ENCODE measurements around the gene SEC14L1.

SEC14L1 gene

DNA sequence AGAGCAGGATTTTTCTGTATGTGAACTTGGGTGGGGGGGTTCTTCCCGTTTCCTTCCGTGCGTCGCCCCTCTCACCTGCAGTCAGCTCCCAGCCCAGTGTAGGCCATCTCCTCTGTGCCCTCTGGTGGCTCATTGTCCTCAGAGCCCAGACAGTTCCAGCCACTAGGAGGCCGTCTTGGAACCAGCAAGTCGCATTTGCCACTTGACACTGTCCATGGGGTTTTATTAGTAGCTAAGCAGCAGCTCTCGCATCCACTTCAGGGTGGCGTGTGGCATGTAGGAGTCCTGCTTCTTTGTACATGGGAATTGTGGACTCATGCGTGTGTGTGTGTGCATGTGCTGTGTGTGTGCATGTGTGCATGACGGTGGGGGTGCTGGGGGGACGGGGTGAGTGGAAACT, 74.0 kb downstream of the SEC14L1 start:
- DNase-seq (ENCODE audit: low spot score) = no peak

GRCh38 chr17:77215281-77215680, 74.5 kb downstream of the SEC14L1 start:
- DNase-seq (ENCODE audit: low spot score) = no peak

- DNase-seq (ENCODE audit: low spot score) = no peak
Measured at GRCh38 chr17:77216486-77216885, 75.7 kb downstream of the SEC14L1 start.

- DNase-seq (ENCODE audit: low spot score) = no peak
Measured at GRCh38 chr17:77217123-77217522, 76.4 kb downstream of the SEC14L1 start.

DNA sequence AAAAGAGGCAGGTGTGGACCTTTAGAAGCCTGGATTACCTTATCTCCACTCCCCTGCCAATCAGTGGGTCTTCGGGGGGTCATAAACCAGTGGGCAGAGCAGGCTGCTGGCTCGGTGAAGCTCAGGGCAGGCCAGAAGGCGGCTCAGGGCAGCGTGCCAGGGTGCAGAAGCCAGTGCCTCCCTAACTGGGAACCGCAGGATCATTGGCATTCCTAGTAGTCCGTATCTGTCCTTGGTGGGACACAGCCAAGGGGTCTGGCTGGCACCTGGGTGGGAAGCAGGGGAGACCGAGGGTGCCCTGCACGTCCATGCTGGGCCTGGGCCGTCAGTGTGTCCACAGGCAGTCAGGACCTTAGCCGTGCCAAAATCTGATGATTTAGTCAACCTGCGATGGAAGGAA, 76.8 kb downstream of the SEC14L1 start:
- DNase-seq (ENCODE audit: low spot score) = no peak

- DNase-seq (ENCODE audit: low spot score) = no peak
Measured at GRCh38 chr17:77218902-77219301, 78.1 kb downstream of the SEC14L1 start.

DNA sequence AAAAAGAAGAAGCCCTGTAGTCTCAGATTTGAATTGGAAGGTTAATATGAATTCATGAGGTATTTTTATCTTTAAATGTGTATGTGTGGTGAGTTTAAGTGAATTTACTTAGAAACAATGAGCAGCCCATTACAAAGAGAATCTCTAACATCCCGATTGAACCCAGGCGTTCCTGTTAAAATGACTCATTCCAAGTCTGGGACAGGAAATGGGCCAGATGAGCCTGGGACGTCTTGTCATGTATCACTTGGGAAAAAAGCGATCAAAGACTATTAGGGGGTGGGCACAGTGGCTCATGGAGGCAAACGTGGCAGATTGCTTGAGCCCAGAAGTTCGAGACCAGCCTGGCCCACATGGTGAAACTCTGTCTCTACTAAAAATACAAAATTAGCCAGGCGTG, 81.6 kb downstream of the SEC14L1 start:
- DNase-seq (ENCODE audit: low spot score) = no peak

DNA sequence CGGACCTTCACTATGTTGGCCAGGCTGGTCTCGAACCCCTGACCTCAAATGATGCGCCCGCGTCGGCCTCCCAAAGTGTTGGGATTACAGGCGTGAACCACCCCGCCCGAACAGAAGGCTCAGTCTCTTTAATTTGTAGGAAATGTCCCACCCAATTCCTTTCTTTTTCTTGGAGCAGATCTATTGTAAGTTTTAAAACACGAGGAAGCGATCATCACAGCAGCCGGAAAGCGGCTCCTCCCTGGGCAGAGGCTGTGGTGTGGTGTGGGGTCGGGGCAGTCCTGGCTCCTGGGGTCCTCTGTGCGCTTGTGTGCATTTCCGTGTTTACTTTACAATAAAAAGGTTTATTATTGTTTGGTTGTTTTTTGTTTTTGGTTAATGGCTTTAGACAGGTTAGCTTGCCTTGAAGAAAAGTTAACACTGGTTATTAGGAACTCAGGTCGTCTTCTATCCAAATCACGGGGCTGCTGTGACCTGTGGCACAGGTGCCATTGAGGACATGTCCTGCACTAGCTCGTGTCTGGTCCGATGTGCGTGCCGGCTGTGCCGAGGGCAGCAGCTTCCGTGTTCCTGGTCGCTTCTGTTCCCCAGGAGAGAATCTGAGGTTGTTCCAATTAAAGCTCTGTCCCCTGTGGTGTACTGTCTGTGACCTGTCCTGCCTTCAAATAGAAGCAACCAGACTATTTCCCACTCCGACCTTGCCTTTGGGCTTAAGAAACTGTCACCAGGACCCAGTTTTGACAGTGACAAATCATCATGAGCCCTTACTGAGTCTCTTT, 83.1 kb downstream of the SEC14L1 start:
- DNase-seq (ENCODE audit: low spot score) = no peak

DNA sequence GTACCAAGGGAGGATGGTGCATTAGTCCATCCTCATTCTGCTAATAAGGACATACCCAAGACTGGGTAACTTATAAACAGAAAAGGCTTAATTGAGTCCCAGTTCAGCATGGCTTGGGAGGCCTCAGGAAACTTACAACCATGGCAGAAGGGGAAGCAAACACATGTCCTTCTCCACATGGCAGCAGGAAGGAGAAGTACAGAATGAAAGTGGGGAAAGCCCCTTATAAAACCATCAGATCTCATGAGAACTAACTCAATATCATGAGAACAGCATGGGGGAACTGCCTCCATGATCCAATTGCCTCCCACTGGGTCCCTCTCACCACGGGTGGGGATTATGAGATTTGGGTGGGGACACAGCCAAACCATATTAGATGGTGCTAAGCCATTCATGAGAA, 84.5 kb downstream of the SEC14L1 start:
- no peak for DNase-seq (ENCODE audit: low spot score)

GRCh38 chr17:77227461-77228240, 86.9 kb downstream of the SEC14L1 start:
- DNase-seq (ENCODE audit: low spot score) = no peak

DNA sequence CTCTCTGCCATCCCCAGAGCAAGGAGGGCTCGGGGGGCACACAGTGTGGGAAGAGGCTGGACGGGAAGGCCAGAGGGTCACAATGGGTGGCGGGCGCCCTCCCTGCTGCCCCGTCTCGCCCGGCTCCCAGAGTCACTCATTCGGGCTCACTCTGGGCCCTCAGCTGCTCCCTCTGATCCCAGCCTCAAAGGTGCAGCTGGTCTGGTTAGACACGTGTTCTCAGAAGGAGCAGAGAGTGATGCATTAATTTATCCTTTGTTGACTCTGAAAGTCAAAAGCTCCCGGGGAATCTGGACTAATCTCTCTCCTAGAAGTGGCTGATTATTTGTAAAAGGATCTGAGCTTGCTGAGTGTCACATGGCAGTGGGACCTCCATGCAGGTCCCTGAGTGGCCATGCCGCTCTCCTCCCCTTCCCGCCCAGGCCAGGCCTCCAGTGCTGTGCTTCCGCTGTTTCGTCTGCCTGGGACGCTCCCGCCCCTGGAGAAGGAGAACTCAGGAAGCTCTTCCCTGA, 87.5 kb downstream of the SEC14L1 start:
- no peak for DNase-seq (ENCODE audit: low spot score)

- no peak for DNase-seq (ENCODE audit: low spot score)
Measured at GRCh38 chr17:77228816-77229215, 88.0 kb downstream of the SEC14L1 start.

DNA sequence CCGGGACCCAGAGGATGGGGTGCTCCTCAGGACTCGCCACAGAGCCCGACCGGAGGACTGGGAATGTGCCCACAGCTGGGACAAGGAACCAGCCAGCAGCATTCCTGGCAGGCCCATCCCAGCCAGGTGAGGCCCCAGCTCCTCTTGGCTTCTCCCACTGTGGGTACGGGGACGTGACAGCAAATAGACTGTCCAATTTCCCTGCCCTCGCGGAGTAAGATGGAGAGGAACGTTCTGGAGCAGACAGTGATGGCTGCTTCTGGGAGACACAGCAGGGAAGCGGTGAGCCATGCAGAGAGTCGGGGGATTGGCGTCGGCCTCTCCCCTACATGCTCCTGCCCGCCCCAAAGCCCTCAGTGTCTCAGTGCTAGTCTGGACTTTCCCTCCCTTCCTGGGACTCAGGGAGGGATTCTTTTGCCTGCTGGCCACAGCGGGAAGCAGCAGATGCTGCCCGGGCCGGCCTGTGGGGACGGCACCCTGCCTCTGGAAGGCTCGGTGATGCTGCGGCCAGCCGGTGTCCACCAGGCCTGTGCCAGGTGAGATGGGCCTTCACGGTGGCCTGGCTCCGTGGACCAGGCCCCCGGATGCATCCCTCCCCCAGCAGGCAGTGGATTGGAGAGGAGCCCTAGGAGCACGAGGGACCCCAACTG, 89.1 kb downstream of the SEC14L1 start:
- no peak for DNase-seq (ENCODE audit: low spot score)

GRCh38 chr17:77230436-77230830, 89.7 kb downstream of the SEC14L1 start:
- DNase-seq (ENCODE audit: low spot score) = no peak

DNA sequence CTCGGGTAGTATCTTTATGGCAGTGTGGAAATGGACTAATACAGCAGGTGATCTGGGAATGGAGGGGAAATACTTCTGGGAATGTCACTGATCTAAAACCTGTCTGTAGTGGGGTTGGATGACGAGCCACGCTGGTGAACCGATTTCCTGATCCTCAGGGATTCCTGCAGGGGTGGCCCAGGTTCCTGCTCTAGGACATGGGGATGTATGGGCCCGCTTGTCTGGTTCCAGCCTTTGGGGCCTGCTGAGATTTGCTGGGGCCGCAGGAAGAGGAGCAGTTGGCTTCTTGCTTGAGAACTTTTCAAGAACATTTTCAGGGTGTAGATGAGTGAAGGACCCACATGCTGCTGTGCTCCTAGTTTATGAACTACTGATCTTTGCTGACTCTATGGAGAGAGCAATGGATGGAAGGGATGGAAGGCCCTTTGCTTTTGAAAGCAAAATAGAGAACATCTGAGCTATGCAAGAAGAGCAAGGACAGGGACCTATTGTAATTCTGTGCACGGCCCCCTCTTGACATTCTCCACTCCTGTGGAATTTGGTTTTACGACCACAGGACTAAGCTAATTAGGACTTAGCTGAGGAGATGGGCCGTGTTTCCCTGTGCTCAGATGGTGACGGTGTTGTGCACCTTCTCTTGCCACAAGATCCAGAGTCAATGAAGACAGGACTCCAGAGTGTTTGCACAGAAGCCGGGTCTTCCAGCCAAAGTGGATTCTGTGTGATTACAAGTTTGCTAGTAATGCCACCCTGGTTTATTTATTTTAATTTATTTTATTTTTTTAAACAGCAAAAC, 90.5 kb downstream of the SEC14L1 start:
- DNase-seq (ENCODE audit: low spot score) = no peak

DNA sequence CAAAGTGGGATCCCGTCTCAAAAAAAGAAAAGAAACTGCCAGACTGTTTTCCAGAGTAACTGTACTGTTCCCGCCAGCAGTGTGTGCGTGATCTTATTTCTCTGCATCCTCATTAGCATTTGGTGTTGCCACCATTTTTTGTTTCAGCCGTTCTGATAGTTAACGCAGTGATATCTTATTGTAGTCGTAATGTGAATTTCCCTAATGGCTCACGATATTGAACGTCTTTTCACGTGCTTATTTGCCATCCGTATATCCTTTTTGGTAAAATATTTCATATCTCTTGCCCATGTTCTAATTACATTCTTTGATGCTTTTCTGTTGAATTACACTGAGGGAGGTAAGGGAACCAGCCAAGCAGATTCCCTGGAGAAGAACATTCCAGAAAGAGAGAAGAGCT, 92.4 kb downstream of the SEC14L1 start:
- DNase-seq (ENCODE audit: low spot score) = no peak

DNA sequence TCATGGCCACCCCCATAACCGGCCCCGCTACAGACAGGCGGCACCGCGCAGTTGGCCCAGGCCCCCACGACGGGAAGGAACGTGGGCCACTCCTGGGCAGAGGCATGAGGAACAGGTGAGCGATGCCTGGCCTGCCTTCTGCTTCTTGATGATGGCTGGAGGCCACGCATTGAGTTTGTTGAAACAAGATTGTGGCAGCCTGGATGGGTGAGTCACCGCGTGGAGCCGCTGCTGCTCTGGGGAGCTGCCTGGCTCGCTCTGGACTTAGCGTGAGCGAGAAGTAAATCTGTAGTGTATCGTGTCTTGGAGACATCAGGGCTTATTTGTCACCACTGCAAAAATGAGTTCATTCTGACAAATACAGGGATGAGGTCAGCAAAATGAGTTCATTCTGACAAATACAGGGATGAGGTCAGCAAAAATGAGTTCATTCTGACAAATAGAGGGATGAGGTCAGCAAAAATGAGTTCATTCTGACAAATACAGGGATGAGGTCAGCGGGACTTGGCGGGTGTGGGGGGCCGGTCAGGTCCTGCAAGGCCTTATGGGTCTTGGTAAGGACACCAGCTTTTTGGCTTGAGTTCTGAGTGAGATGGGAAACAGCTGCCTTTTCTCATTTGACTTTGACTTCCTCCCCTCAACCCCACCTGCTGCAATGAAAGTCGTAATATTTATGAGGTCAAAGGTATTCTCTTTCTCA, 93.0 kb downstream of the SEC14L1 start:
- DNase-seq (ENCODE audit: low spot score) = no peak

DNA sequence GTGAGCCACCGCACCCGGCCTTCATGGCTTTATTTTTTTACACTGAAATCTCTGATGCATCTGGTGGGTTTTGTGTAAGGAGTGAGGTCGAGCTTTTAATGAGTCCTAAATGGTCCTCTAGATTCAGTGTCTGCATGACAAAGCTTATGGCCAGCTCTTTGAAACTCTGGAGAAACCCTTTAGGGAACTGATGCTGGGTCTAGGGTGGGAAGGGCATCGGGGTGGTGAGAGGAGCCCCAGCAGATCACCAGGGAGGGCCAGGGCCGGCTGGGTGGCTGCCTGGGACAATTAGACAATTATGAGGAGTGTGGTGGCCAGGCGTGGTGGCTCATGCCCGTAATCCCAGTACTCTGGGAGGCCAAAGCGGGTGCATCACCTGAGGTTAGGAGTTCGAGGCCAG, 93.9 kb downstream of the SEC14L1 start:
- no peak for DNase-seq (ENCODE audit: low spot score)

DNA sequence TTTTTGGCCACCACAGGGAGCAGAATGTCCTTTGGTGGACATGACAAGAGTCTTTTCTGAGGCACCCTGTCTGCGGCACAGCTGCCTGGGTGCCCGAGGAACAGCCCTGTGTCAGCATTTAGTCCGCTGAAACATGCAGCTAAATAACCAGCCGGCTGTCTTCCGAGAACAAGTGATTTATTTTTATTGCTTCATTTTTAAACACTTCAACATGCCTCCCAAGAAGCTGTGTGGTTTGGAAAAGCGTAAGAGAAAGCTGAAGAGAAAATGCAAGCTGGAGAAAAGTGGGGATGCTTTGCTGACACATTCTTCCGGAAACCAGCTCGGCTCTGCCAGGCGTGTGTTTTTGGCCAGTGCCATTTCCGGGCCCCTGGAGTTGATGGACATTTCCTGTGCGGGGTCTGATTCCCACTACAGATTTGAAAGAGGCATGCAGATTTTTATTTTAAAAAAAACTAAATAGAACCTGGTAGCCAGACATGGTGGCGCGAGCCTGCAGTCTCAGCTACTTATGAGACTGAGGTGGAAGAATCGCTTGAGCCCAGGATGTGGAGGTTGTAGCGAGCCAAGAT, 94.7 kb downstream of the SEC14L1 start:
- DNase-seq (ENCODE audit: low spot score) = no peak

GRCh38 chr17:77237232-77238008, 96.7 kb downstream of the SEC14L1 start:
- no peak for DNase-seq (ENCODE audit: low spot score)

Measured in CD4-positive, alpha-beta T cell treated with Interleukin-6 at 100 ng/mL for 8 hours (primary cell).